Osteoblast (primary cell): ENCODE data around the gene SUGCT. TPM values are rescaled to one million over a fixed set of nuclear protein-coding genes. Genes with fewer than 3 reads are reported as not detected.

ENCODE experiments used
- DNase-seq: peaks from one replicate; pipeline ENCODE4 v3.0.0; 2011; ENCODE audit warnings: low spot score, mixed read lengths; ENCODE audit not compliant: insufficient read length; ENCODE audit errors: missing footprints
- H2AFZ ChIP-seq: 2 replicates; pipeline ENCODE4 v1.6.0; 2011; ENCODE audit warnings: mild to moderate bottlenecking, low read length
- H3K27ac ChIP-seq: 2 replicates; pipeline ENCODE4 v1.5.1; 2011; ENCODE audit warnings: mild to moderate bottlenecking, low read depth, low read length, moderate library complexity
- H3K27me3 ChIP-seq: 2 replicates; pipeline ENCODE4 v1.6.0; 2012; ENCODE audit warnings: mild to moderate bottlenecking, control low read depth, inconsistent platforms, low read length, moderate library complexity; ENCODE audit not compliant: insufficient read depth
- H3K36me3 ChIP-seq: 2 replicates; pipeline ENCODE4 v1.5.1; 2011; ENCODE audit warnings: mild to moderate bottlenecking, low read length, control low read depth, moderate library complexity; ENCODE audit not compliant: insufficient read depth
- H3K4me1 ChIP-seq: 2 replicates; pipeline ENCODE4 v1.5.1; 2011; ENCODE audit warnings: mild to moderate bottlenecking, low read length, control low read depth, moderate library complexity; ENCODE audit not compliant: insufficient read depth
- H3K4me2 ChIP-seq: 2 replicates; pipeline ENCODE4 v1.6.0; 2011; ENCODE audit warnings: mild to moderate bottlenecking, low read length; ENCODE audit not compliant: insufficient read depth
- H3K4me3 ChIP-seq: fragments of 200-600 bp; sonication (generic); 3 replicates; pipeline ENCODE4 v1.5.1; 2012; ENCODE audit warnings: mild to moderate bottlenecking, low read length, inconsistent platforms; ENCODE audit not compliant: insufficient read depth
- H3K79me2 ChIP-seq: 2 replicates; pipeline ENCODE4 v1.6.0; 2012; ENCODE audit warnings: mild to moderate bottlenecking, low read length, control low read depth, inconsistent platforms; ENCODE audit not compliant: insufficient read depth
- H3K9me3 ChIP-seq: 2 replicates; pipeline ENCODE4 v1.5.1; 2011; ENCODE audit warnings: low read depth, low read length, control low read depth
- H4K20me1 ChIP-seq: 2 replicates; pipeline ENCODE4 v1.6.0; 2012; ENCODE audit warnings: mild to moderate bottlenecking, low read length, control low read depth; ENCODE audit not compliant: insufficient read depth
- CTCF ChIP-seq: IDR thresholded peaks from 2 replicates; pipeline ENCODE4 v1.5.1; 2011; ENCODE audit warnings: mild to moderate bottlenecking, low read depth, low read length, moderate library complexity; ENCODE audit errors: extremely low read depth
- total RNA-seq: library from RNA; depleted of rRNA; stranded (reverse); fragments of >200 nt; gene quantifications from 2 replicates; pipeline ENCODE4 v1.2.3, GENCODE V29; 2012

SUGCT gene
- total RNA-seq, 1 donor = 21.7 TPM

GRCh38 chr7:40234666-40235065 is 99.9 kb downstream of the SUGCT start:
- no peak overlapping the region for H2AFZ ChIP-seq
- no peaks in the 10 kb centered on the region for H3K36me3 ChIP-seq
- H3K4me3 ChIP-seq = no peak overlapping the region
- no peak for TF ChIP-seq CTCF
- DNase-seq = no peak
- no peak overlapping the region for H3K4me2 ChIP-seq
- H4K20me1 ChIP-seq = no peaks in the 10 kb centered on the region
- no peaks in the 10 kb centered on the region for H3K9me3 ChIP-seq
- peaks cover 2% of the 10 kb centered on the region for H3K4me1 ChIP-seq
- no peak overlapping the region for H3K27ac ChIP-seq
- no peaks in the 10 kb centered on the region for H3K79me2 ChIP-seq
- no peaks in the 10 kb centered on the region for H3K27me3 ChIP-seq

GRCh38 chr7:40237731-40238130 is 102.9 kb downstream of the SUGCT start:
- Histone ChIP-seq H4K20me1 (no peaks in the 10 kb centered on the region), H2AFZ (peak overlapping the region; percentile 42), H3K27me3 (no peaks in the 10 kb centered on the region), H3K4me2 (no peak overlapping the region), H3K4me1 (no peaks in the 10 kb centered on the region), H3K27ac (no peak overlapping the region), H3K79me2 (no peaks in the 10 kb centered on the region), H3K4me3 (no peak overlapping the region), H3K36me3 (no peaks in the 10 kb centered on the region), H3K9me3 (no peaks in the 10 kb centered on the region)
- no peak for DNase-seq
- no peak for TF ChIP-seq CTCF

- TF ChIP-seq CTCF = no peak
- Histone ChIP-seq H3K79me2 (no peaks in the 10 kb centered on the region), H3K36me3 (no peaks in the 10 kb centered on the region), H3K27ac (no peak overlapping the region), H3K27me3 (no peaks in the 10 kb centered on the region), H3K4me1 (no peaks in the 10 kb centered on the region), H3K4me2 (no peak overlapping the region), H3K4me3 (no peak overlapping the region), H4K20me1 (no peaks in the 10 kb centered on the region), H3K9me3 (no peaks in the 10 kb centered on the region), H2AFZ (no peak overlapping the region)
- no peak for DNase-seq
Measured at GRCh38 chr7:40239755-40240303, 105.0 kb downstream of the SUGCT start.

- no peak overlapping the region for H2AFZ ChIP-seq
- no peaks in the 10 kb centered on the region for H3K79me2 ChIP-seq
- no peaks in the 10 kb centered on the region for H3K4me1 ChIP-seq
- DNase-seq = no peak
- H3K4me2 ChIP-seq = no peak overlapping the region
- no peak overlapping the region for H3K4me3 ChIP-seq
- TF ChIP-seq CTCF = no peak
- no peak overlapping the region for H3K27ac ChIP-seq
- H3K9me3 ChIP-seq = no peaks in the 10 kb centered on the region
- H4K20me1 ChIP-seq = no peaks in the 10 kb centered on the region
- H3K36me3 ChIP-seq = no peaks in the 10 kb centered on the region
- no peaks in the 10 kb centered on the region for H3K27me3 ChIP-seq
Measured at GRCh38 chr7:40243076-40243475, 108.3 kb downstream of the SUGCT start.
